Inflammatory macrophage (primary cell): Measurements from ENCODE around the gene OSGIN1.
"Not testable (repeated sequence)": the region's sequence is repeated elsewhere in the genome, so short reads cannot be mapped to it uniquely, and the experiment has no call there.

ENCODE experiments used
- DNase-seq, 2 donors: peaks; one replicate each; pipeline ENCODE4 v3.0.0-alpha.2; 2020 to 2022

OSGIN1 gene

GRCh38 chr16:83926726-83927397 is 26.2 kb upstream of the OSGIN1 start:
- DNase-seq, result peak; percentile 50 to 56

- no peak for DNase-seq
These were observed 24.5 kb upstream of the OSGIN1 start for GRCh38 chr16:83928341-83929055.

- no peak for DNase-seq
These were observed 23.1 kb upstream of the OSGIN1 start for GRCh38 chr16:83929811-83930555.

- no peak for DNase-seq
These were observed 22.1 kb upstream of the OSGIN1 start for GRCh38 chr16:83930730-83931500.

- DNase-seq, result no peak
These were observed 21.5 kb upstream of the OSGIN1 start for GRCh38 chr16:83931556-83931955.

- DNase-seq, result no peak
These were observed 20.7 kb upstream of the OSGIN1 start for GRCh38 chr16:83932304-83932703.

GRCh38 chr16:83932955-83933673 is 19.9 kb upstream of the OSGIN1 start:
- no peak for DNase-seq

GRCh38 chr16:83933885-83934683 is 19.0 kb upstream of the OSGIN1 start:
- peak; percentile 8 to 71 for DNase-seq

- DNase-seq, result no peak
These were observed 18.4 kb upstream of the OSGIN1 start for GRCh38 chr16:83934684-83934977.

- DNase-seq, result no peak
These were observed 17.8 kb upstream of the OSGIN1 start for GRCh38 chr16:83935005-83935857.

- no peak for DNase-seq
These were observed 17.2 kb upstream of the OSGIN1 start for GRCh38 chr16:83935858-83936255.

- no peak for DNase-seq
These were observed 16.4 kb upstream of the OSGIN1 start for GRCh38 chr16:83936581-83937165.

GRCh38 chr16:83937267-83937666 is 15.8 kb upstream of the OSGIN1 start:
- DNase-seq, result no peak

GRCh38 chr16:83937922-83938885 is 14.8 kb upstream of the OSGIN1 start:
- DNase-seq, result no peak

- DNase-seq, result peak; percentile 78 to 79
These were observed 13.7 kb upstream of the OSGIN1 start for GRCh38 chr16:83939266-83939855.

- no peak for DNase-seq
These were observed 12.9 kb upstream of the OSGIN1 start for GRCh38 chr16:83940119-83940518.

- DNase-seq, result no peak
These were observed 12.2 kb upstream of the OSGIN1 start for GRCh38 chr16:83940630-83941378.

GRCh38 chr16:83941546-83941945 is 11.5 kb upstream of the OSGIN1 start:
- DNase-seq, result not testable (repeated sequence)
